Inflammatory macrophage treated with lipopolysaccharide for 4 hours (primary cell): Measurements from ENCODE around the gene ARMS2.

Experiments
- DNase-seq: peaks from one replicate; pipeline ENCODE4 v3.0.0-alpha.2; 2020

Gene ARMS2

GRCh38 chr10:122474131-122474818 is 19.8 kb downstream of the ARMS2 start:
- DNase-seq, result no peak

- DNase-seq, result no peak
Observed at GRCh38 chr10:122475100-122475499, 20.6 kb downstream of the ARMS2 start.

- DNase-seq, result no peak
Observed at GRCh38 chr10:122475591-122476332, 21.3 kb downstream of the ARMS2 start.

- no peak for DNase-seq
Observed at GRCh38 chr10:122476333-122476695, 21.9 kb downstream of the ARMS2 start.

GRCh38 chr10:122477436-122477835 is 23.0 kb downstream of the ARMS2 start:
- no peak for DNase-seq

GRCh38 chr10:122478971-122479370 is 24.5 kb downstream of the ARMS2 start:
- no peak for DNase-seq

GRCh38 chr10:122480146-122480833 is 25.8 kb downstream of the ARMS2 start:
- DNase-seq, result no peak

GRCh38 chr10:122481296-122482056 is 27.0 kb downstream of the ARMS2 start:
- no peak for DNase-seq

- DNase-seq, result no peak
Observed at GRCh38 chr10:122484276-122485060, 30.0 kb downstream of the ARMS2 start.

- peak; percentile 48 for DNase-seq
Observed at GRCh38 chr10:122485670-122486069, 31.2 kb downstream of the ARMS2 start.

GRCh38 chr10:122486406-122487080 is 32.1 kb downstream of the ARMS2 start:
- DNase-seq, result no peak

- DNase-seq, result peak; percentile 54
Observed at GRCh38 chr10:122487174-122487765, 32.8 kb downstream of the ARMS2 start.

- DNase-seq, result no peak
Observed at GRCh38 chr10:122490268-122490667, 35.8 kb downstream of the ARMS2 start.

GRCh38 chr10:122490786-122491680 is 36.6 kb downstream of the ARMS2 start:
- DNase-seq, result no peak

- DNase-seq, result no peak
Observed at GRCh38 chr10:122492006-122492405, 37.6 kb downstream of the ARMS2 start.

GRCh38 chr10:122492999-122493481 is 38.6 kb downstream of the ARMS2 start:
- no peak for DNase-seq

- no peak for DNase-seq
Observed at GRCh38 chr10:122493761-122494160, 39.3 kb downstream of the ARMS2 start.

GRCh38 chr10:122494173-122494820 is 39.8 kb downstream of the ARMS2 start:
- no peak for DNase-seq

- DNase-seq, result no peak
Observed at GRCh38 chr10:122494833-122495232, 40.4 kb downstream of the ARMS2 start.
